Esophagus (tissue), 2 donors: ENCODE data around the gene PXT1. TPM values are rescaled to one million over a fixed set of nuclear protein-coding genes. Genes with fewer than 3 reads are reported as not detected.

Experiments
- H3K27ac ChIP-seq, 2 donors: one replicate each; pipeline ENCODE4 v1.5.1; 2013; ENCODE audit warnings: low read depth in 2 of 2, mild to moderate bottlenecking in 2 of 2, inconsistent platforms in 1 of 2, low read length in 1 of 2, moderate library complexity in 1 of 2
- H3K27me3 ChIP-seq, 2 donors: one replicate each; pipeline ENCODE4 v1.6.1; 2013; ENCODE audit warnings: low read length in 2 of 2, control low read depth in 1 of 2, mild to moderate bottlenecking in 1 of 2; ENCODE audit not compliant: insufficient read depth in 2 of 2, control insufficient read depth in 1 of 2
- H3K36me3 ChIP-seq, 2 donors: one replicate each; pipeline ENCODE4 v1.6.1; 2013; ENCODE audit warnings: low read length in 1 of 2; ENCODE audit not compliant: control insufficient read depth in 2 of 2, insufficient read depth in 2 of 2
- H3K4me1 ChIP-seq, 2 donors: one replicate each; pipeline ENCODE4 v1.6.1; 2013; ENCODE audit warnings: low read length in 1 of 2; ENCODE audit not compliant: control insufficient read depth in 2 of 2, insufficient read depth in 2 of 2
- H3K4me3 ChIP-seq, 2 donors: one replicate each; pipeline ENCODE4 v1.5.1; 2013; ENCODE audit warnings: low read length in 2 of 2, mild to moderate bottlenecking in 2 of 2, low read depth in 1 of 2, moderate library complexity in 1 of 2
- H3K9me3 ChIP-seq, 2 donors: one replicate each; pipeline ENCODE4 v1.6.1; 2013; ENCODE audit warnings: mild to moderate bottlenecking in 2 of 2, low read depth in 1 of 2, low read length in 1 of 2, moderate library complexity in 1 of 2; ENCODE audit not compliant: control insufficient read depth in 2 of 2, insufficient read depth in 1 of 2
- WGBS, 2 donors: extraction: QIAGEN DNeasy Blood & Tissue Kit; methylation state at CpG; one replicate each; pipeline ENCODE4 v1.1.7; 2013; 5-methylcytosine and 5-hydroxymethylcytosine counted together
- polyA plus RNA-seq, 2 donors: library from polyadenylated mRNA; stranded (reverse); fragments of 200-250 nt; gene quantifications; one replicate each; pipeline ENCODE4 v1.2.3, GENCODE V29; 2013
- donor health status: healthy with polysubstance abuse.
- donor health status: Bipolar disorder and iron deficiency.

Gene PXT1
- polyA plus RNA-seq, 2 donors = not detected

DNA sequence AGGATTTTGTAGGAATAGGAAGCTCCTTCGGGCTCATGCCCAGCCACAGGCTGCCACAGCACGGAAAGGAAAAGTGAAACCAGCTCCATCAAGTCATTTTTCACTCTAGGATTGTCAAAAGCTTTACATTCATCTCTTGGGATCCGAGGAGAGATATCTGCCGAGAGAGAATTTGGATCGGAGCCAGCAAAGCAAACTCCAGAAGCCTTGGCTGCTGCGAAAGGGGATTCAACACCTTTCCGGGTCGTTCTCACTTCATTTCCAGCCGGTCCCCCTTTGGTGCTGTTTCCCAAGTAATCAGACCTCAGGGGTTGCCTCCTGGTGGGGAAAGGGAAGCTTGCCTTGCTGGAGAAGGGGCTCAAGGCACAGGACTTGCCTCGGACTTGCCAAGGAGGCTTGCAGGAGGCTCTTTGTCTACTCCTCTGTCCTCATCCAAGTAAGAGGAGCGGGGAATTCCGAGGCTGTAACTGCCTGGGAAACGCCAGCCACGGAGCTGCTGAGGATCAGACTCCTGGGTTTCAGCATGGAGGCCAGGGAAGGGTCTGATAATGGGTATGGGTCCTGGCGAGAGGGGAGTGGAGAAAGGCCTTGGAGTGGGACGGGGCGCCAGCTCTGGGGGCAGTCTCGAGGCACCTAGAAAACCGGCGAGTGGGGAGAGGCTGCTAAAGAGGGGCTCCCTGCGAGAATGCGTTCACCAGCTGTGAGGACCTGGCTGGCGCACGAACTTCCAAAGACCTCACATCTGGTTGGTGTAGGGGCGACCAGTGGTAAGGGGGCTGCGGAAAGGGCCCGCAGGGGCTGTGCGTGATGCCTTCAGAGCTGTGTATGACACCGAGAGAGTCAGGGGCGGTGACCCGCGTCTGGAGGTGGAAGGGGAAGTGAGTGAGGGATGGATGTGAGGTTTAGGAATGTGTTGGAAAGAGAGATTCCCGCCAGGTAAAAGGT, 55.9 kb downstream of the PXT1 start:
- Histone ChIP-seq H3K27ac (peak overlapping the region; percentile 20 to 48), H3K27me3 (no peaks in the 10 kb centered on the region)

DNA sequence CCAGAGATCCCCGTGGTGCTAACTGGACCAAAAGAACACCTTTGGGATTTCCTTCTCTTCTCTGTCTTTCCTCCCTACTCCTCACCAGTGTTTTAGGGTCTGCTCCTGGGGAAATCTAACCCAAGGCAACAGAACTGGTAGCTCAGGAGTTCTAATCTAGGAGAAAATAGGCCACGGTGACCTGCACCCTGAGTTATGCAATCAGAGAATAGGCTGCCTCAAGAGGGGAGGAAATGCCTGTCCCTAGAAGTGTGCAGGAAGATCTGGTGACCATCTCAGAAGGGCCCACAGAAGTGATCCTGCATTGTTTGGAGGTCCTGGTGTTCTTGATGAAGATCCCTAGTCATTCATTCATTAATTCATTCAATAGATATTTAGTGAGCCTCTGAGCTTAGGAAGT, 58.6 kb downstream of the PXT1 start:
- no peaks in the 10 kb centered on the region for H3K36me3 ChIP-seq
- no peaks in the 10 kb centered on the region for H3K27me3 ChIP-seq
- 76 to 78% methylated on average over 2 of the region's 2 CpGs for WGBS, 2 donors
- peaks cover 0 to 3% of the 10 kb centered on the region in 2 donors for H3K4me1 ChIP-seq
- no peaks in the 10 kb centered on the region for H3K9me3 ChIP-seq
- no peak overlapping the region for H3K27ac ChIP-seq
- H3K4me3 ChIP-seq = no peak overlapping the region

More for the DNA sequence above, 55.9 kb downstream of the PXT1 start:
- Histone ChIP-seq H3K36me3 (no peaks in the 10 kb centered on the region), H3K9me3 (no peaks in the 10 kb centered on the region), H3K4me1 (peaks cover 0 to 3% of the 10 kb centered on the region in 2 donors), H3K4me3 (peak overlapping the region; percentile 64 to 83)
- WGBS, 2 donors = 1 to 2% methylated on average over 33 of the region's 33 CpGs

DNA sequence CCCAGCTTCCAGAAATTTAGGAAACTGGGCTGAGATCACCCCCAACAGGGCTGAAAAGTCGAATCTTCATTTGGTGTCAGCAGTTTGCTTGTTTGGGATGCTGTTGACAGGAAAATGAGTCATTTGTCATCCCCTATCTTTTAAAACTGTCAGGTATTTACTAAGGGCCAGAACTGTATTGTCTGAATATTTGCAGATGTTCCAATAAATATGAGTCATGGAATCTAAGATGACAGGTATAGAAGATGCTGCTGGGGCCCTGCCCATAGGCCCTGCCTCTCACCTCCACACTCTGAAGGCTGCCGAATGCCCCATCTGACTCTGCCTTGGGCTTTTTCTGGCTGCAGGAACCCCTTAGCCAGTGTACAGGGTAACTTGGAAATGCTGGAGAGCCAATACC, 59.0 kb downstream of the PXT1 start:
- H3K36me3 ChIP-seq = no peaks in the 10 kb centered on the region
- H3K9me3 ChIP-seq = no peaks in the 10 kb centered on the region
- peaks cover 0 to 3% of the 10 kb centered on the region in 2 donors for H3K4me1 ChIP-seq
- H3K27ac ChIP-seq = no peak overlapping the region
- no peaks in the 10 kb centered on the region for H3K27me3 ChIP-seq
- WGBS, 2 donors = 52 to 62% methylated on average over 2 of the region's 2 CpGs
- H3K4me3 ChIP-seq = no peak overlapping the region

DNA sequence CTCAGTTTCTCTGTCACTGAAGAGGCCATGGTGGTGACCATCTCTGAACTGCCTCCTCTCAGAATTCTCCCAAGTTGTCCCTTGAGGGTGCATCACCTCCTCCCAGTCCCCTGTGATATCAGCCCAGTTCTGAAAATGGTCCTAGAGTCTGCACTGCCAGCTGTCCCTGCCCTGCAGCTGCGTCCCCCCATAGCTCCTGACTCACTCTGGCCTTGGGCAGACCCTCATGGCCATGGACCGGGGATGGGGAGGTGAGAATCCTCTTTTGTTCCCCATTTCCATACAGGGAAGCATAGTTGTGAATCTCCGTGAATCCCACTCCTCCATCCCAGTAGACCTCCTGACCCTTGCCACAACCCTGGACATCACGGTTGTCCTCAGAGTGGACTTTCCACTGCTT, 59.7 kb downstream of the PXT1 start:
- 70 to 73% methylated on average over 4 of the region's 4 CpGs for WGBS, 2 donors
- no peaks in the 10 kb centered on the region for H3K36me3 ChIP-seq
- no peaks in the 10 kb centered on the region for H3K27me3 ChIP-seq
- no peaks in the 10 kb centered on the region for H3K9me3 ChIP-seq
- peaks cover 0 to 2% of the 10 kb centered on the region in 2 donors for H3K4me1 ChIP-seq
- no peak overlapping the region for H3K4me3 ChIP-seq
- H3K27ac ChIP-seq = no peak overlapping the region

DNA sequence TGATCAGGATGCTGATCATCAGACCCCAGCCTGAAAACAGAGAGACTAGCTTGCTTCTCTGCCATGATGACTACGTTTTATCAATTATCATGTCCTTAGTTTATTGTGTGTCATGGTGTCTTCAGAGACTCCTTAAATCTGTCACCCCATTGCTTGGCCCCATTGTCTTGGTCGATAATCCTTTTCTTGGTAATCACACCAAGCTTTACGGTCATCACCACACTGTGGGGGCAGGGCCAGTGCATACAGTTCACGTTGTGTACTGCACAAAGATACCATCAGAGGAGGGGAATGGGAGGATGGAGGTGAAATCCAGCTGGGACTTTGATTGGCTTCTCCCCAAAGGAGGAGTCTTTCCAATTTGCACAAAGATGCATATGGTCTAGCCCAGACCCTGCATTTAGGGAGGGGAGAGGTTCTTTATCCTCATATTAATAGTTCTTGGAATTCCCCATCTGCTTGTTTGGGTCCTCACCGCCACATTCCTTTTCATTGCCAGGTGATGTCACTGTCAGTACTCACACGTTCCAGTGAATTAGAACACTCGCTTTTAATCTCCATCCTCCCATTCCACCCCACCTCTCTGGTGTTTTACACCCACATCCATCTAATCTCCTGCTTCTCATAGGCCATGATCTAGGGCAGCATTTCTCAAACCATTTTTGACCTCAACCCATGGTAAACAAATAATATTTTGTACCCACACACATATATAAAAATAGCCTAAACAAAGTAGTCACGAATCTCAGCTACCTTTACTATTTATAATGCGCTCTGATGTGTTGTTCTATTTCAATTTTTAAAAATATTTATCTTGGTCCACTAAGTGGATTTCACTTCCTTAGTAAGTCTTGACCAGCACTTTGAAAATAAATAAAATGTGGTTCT, 60.9 kb downstream of the PXT1 start:
- H3K27me3 ChIP-seq = no peaks in the 10 kb centered on the region
- no peaks in the 10 kb centered on the region for H3K36me3 ChIP-seq
- no peak overlapping the region for H3K27ac ChIP-seq
- 70 to 72% methylated on average over 9 of the region's 9 CpGs for WGBS, 2 donors
- no peak overlapping the region for H3K4me3 ChIP-seq
- no peaks in the 10 kb centered on the region for H3K9me3 ChIP-seq
- no peaks in the 10 kb centered on the region for H3K4me1 ChIP-seq

DNA sequence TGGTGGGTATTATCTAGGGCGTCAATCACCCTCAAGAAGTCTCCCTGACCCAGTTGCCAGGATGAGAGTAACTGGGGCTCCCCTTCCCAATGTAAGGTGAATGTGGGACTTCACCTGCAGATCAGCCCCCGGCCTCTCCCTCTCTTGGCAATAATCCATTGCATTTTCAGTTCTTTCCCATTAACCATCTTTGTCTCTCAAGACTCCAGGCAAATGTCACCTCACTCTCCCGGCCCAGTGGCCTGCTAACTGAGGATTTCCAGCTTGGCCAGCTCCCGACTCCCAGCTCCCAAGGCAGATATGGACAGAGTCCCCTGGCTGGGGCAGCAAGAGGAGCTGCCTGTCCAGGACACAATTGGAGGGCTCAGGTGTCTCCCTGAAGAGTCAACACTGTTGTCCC, 62.5 kb downstream of the PXT1 start:
- 95 to 96% methylated on average over 4 of the region's 4 CpGs for WGBS, 2 donors
- H3K4me3 ChIP-seq = no peak overlapping the region
- H3K27ac ChIP-seq = no peak overlapping the region
- no peaks in the 10 kb centered on the region for H3K4me1 ChIP-seq
- no peaks in the 10 kb centered on the region for H3K27me3 ChIP-seq
- H3K9me3 ChIP-seq = no peaks in the 10 kb centered on the region
- H3K36me3 ChIP-seq = no peaks in the 10 kb centered on the region

DNA sequence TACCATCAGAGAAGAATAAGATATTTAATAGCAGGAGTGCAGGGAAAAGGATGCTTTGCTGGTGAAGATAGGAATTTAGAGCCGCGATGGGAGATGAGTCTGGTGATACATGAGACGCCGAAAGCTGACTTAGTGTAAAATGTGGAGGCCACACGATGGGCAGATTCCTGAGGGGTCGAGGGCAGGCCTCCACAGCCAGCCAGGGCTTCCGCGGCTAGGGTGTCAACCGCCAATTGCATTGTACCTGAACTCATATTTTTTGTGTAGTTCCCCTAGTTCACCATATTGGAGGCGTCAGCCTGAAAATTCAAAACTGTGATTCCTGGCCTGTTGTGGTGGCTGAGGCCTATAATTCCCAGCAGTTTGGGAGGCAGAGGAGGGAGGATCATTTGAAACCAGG, 63.7 kb downstream of the PXT1 start:
- Histone ChIP-seq H3K27me3 (no peaks in the 10 kb centered on the region), H3K9me3 (no peaks in the 10 kb centered on the region), H3K27ac (no peak overlapping the region), H3K4me3 (no peak overlapping the region), H3K4me1 (no peaks in the 10 kb centered on the region), H3K36me3 (no peaks in the 10 kb centered on the region)
- 93% methylated on average over 10 of the region's 10 CpGs for WGBS, 2 donors

DNA sequence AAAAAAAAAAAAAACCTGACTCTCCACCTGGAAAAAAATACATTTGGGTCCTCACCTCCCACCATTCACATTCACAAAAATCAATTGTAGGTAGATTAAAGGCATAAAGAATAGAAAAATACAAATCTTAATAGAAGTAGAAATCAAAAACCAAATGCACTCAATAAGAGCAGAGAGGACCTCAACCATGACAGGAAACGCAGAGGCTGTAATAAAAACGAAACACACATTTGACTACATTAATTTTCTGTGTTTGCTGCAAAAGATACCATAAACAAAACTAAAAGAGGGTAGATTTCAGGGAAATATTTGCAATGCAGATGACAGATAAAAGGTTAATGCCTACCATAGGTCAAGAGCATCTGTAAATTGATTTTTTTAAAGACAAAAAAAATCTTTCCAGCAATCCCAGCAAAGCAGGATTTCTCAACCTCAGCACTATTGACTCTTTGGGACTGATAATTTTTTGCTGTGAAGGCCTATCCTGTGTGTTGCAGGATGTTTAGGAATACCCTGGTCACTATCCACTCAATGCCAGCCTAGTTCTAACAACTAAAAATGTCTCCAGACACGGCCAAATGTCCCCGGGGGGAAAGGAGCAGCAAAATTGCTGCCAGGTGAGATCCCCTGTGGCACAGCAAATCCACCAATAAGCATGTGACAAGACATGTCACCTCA, 64.3 kb downstream of the PXT1 start:
- H3K27me3 ChIP-seq = no peaks in the 10 kb centered on the region
- no peak overlapping the region for H3K27ac ChIP-seq
- H3K36me3 ChIP-seq = no peaks in the 10 kb centered on the region
- WGBS, 2 donors = 70 to 73% methylated on average over 4 of the region's 4 CpGs
- no peak overlapping the region for H3K4me3 ChIP-seq
- no peaks in the 10 kb centered on the region for H3K4me1 ChIP-seq
- H3K9me3 ChIP-seq = no peaks in the 10 kb centered on the region

DNA sequence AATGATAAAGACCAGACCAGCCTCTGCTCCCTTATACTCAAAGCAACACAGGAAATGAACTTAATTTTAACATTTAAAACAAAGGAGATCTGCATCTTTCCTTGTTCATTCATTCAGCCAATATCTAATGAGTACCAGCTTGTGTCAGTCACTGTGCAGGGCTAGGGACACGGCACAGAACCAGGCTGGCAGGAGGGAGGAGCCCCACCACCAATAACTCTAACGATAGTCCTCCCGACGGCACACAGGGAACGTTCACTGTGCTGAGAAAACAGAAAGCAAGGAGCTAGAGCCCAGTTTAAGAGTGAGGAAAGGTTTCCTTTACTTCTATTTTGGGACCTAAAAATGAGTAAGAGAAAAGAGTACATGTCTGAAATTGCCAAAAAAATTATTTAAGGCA, 65.1 kb downstream of the PXT1 start:
- WGBS, 2 donors = 45 to 53% methylated on average over 5 of the region's 5 CpGs

More for the DNA sequence above, 65.1 kb downstream of the PXT1 start:
- peak overlapping the region in 1 of 2 donors; percentile 33 for H3K27ac ChIP-seq
- H3K4me1 ChIP-seq = no peaks in the 10 kb centered on the region
- no peaks in the 10 kb centered on the region for H3K9me3 ChIP-seq
- H3K36me3 ChIP-seq = no peaks in the 10 kb centered on the region
- no peak overlapping the region for H3K4me3 ChIP-seq
- no peaks in the 10 kb centered on the region for H3K27me3 ChIP-seq
